SK-N-SH (cell line): ENCODE results near the gene SULT1B1. TPM values are rescaled to one million over a fixed set of nuclear protein-coding genes. Genes with fewer than 3 reads are reported as not detected.

Source experiments
- CTCF ChIA-PET: fragments of 300-600, 350-600 bp; formaldehyde crosslinking; extraction: SDS; loops from one replicate; lab custom pipeline; 2021; lab: Yijun Ruan, JAX
- POLR2A ChIA-PET: fragments of 350-600 bp; sonication (Branson Sonifier 250); formaldehyde crosslinking; extraction: SDS; loops from one replicate; lab custom pipeline; 2020; ENCODE audit warnings: antibody characterized with exemption, inconsistent platforms; lab: Yijun Ruan, JAX
- DNase-seq: peaks from one replicate; pipeline ENCODE4 v3.0.0; 2012
- H2AFZ ChIP-seq: fragments of 200-600 bp; sonication (generic); 2 replicates; pipeline ENCODE4 v1.8.1; 2016; ENCODE audit warnings: antibody characterized with exemption, mild to moderate bottlenecking, low read depth
- H3F3A ChIP-seq: fragments of 200-600 bp; sonication (generic); replicated peaks from 2 replicates; pipeline ENCODE3; 2016; ENCODE audit warnings: antibody characterized with exemption, mild to moderate bottlenecking; ENCODE audit not compliant: insufficient read depth
- H3K27ac ChIP-seq, 2 experiments: fragments of 200-500 bp in 1 of 2; fragments of 200-600 bp in 1 of 2; sonication (Bioruptor generic) in 1 of 2; sonication (generic), shearing (Covaris generic) in 1 of 2; 2 replicates each; pipeline versions ENCODE4 v1.5.1 to v1.6.1; 2014 to 2016; ENCODE audit warnings: low read depth in 2 of 2, inconsistent platforms in 1 of 2, low read length in 1 of 2, mild to moderate bottlenecking in 1 of 2, mixed read lengths in 1 of 2
- H3K27me3 ChIP-seq: fragments of 200-600 bp; sonication (generic), shearing (Covaris generic); 2 replicates; pipeline ENCODE4 v1.6.1; 2016; ENCODE audit warnings: mixed run types; ENCODE audit not compliant: insufficient read depth
- H3K36me3 ChIP-seq, 2 experiments: fragments of 200-500 bp in 1 of 2; fragments of 200-600 bp in 1 of 2; sonication (Bioruptor generic) in 1 of 2; sonication (generic) in 1 of 2; replicated peaks in 1 of 2; 2 replicates each; pipeline versions ENCODE3 to v1.5.1; 2014 to 2016; ENCODE audit warnings: low read length in 1 of 2, mild to moderate bottlenecking in 1 of 2; ENCODE audit not compliant: insufficient read depth in 2 of 2, control insufficient read depth in 1 of 2
- H3K4me1 ChIP-seq, 2 experiments: fragments of 200-500 bp in 1 of 2; fragments of 200-600 bp in 1 of 2; sonication (Bioruptor generic) in 1 of 2; sonication (generic), shearing (Covaris generic) in 1 of 2; 2 replicates each; pipeline versions ENCODE4 v1.5.1 to v1.6.1; 2014 to 2016; ENCODE audit warnings: low read depth in 1 of 2, low read length in 1 of 2, mixed run types in 1 of 2; ENCODE audit not compliant: insufficient read depth in 2 of 2, control insufficient read depth in 1 of 2
- H3K4me2 ChIP-seq: fragments of 200-600 bp; sonication (generic), shearing (Covaris generic); 2 replicates; pipeline ENCODE4 v1.6.1; 2017; ENCODE audit warnings: mixed run types
- H3K4me3 ChIP-seq, 2 experiments: fragments of 200-500 bp in 1 of 2; fragments of 200-600 bp in 1 of 2; sonication (Bioruptor generic) in 1 of 2; sonication (generic), shearing (Covaris generic) in 1 of 2; 2 replicates each; pipeline versions ENCODE4 v1.5.1 to v1.8.1; 2014 to 2016; ENCODE audit warnings: low read depth in 2 of 2, inconsistent platforms in 1 of 2, low read length in 1 of 2, mild to moderate bottlenecking in 1 of 2, mixed read lengths in 1 of 2, moderate library complexity in 1 of 2
- H3K79me2 ChIP-seq: fragments of 200-600 bp; sonication (generic); 2 replicates; pipeline ENCODE4 v1.8.1; 2017; ENCODE audit warnings: mild to moderate bottlenecking; ENCODE audit not compliant: insufficient read depth
- H3K9ac ChIP-seq: fragments of 200-600 bp; sonication (generic); 2 replicates; pipeline ENCODE4 v1.6.1; 2017; ENCODE audit warnings: mixed run types
- H3K9me2 ChIP-seq: fragments of 200-600 bp; sonication (generic); 2 replicates; pipeline ENCODE4 v1.6.1; 2017; ENCODE audit warnings: mixed run types
- H3K9me3 ChIP-seq: fragments of 200-600 bp; sonication (generic); 2 replicates; pipeline ENCODE4 v1.6.1; 2017; ENCODE audit warnings: mixed run types, mild to moderate bottlenecking, moderate library complexity
- H4K20me1 ChIP-seq: fragments of 200-600 bp; sonication (generic); 2 replicates; pipeline ENCODE4 v1.6.1; 2017; ENCODE audit warnings: mild to moderate bottlenecking, mixed run types; ENCODE audit not compliant: insufficient read depth
- EP300 ChIP-seq, 2 experiments: IDR thresholded peaks; 2 replicates each; pipeline versions ENCODE4 v1.4.0 to v1.6.1; 2012; ENCODE audit warnings: borderline replicate concordance in 1 of 2, low read depth in 1 of 2, low read length in 1 of 2
- EZH2phosphoT487 ChIP-seq: fragments of 200-600 bp; sonication (generic); IDR thresholded peaks from 2 replicates; pipeline ENCODE4 v1.6.1; 2017; ENCODE audit warnings: low read depth, mixed run types, mild to moderate bottlenecking, antibody characterized with exemption, moderate library complexity, borderline replicate concordance
- FOXJ3 ChIP-seq: sonication (generic); formaldehyde crosslinking; IDR thresholded peaks from 2 replicates; pipeline ENCODE4 v1.5.1; 2020; ENCODE audit warnings: mild to moderate bottlenecking, missing genetic modification reagents
- FOXM1 ChIP-seq: IDR thresholded peaks from 2 replicates; pipeline ENCODE4 v1.4.0; 2012; ENCODE audit warnings: low read depth, mild to moderate bottlenecking
- GATA2 ChIP-seq: sonication (generic); formaldehyde crosslinking; IDR thresholded peaks from 2 replicates; pipeline ENCODE4 v1.5.0; 2020; ENCODE audit warnings: mild to moderate bottlenecking, missing genetic modification reagents
- MEF2A ChIP-seq: IDR thresholded peaks from 2 replicates; pipeline ENCODE4 v1.4.0; 2012; ENCODE audit warnings: low read depth, borderline replicate concordance
- MXI1 ChIP-seq: IDR thresholded peaks from 2 replicates; pipeline ENCODE4 v1.6.1; 2012; ENCODE audit warnings: mild to moderate bottlenecking, low read depth, low read length, improper control_type of control experiment
- NFIC ChIP-seq: IDR thresholded peaks from 2 replicates; pipeline ENCODE4 v1.4.0; 2012; ENCODE audit warnings: borderline replicate concordance
- RCOR1 ChIP-seq: fragments of 150-350 bp; IDR thresholded peaks from 2 replicates; pipeline ENCODE4 v1.6.1; 2017; ENCODE audit warnings: antibody characterized with exemption, low read length
- RXRA ChIP-seq: IDR thresholded peaks from 2 replicates; pipeline ENCODE4 v1.4.0; 2012; ENCODE audit warnings: low read depth, mild to moderate bottlenecking, borderline replicate concordance
- SIN3A ChIP-seq: IDR thresholded peaks from 2 replicates; pipeline ENCODE4 v1.6.1; 2012; ENCODE audit warnings: low read depth, mild to moderate bottlenecking, low read length, moderate library complexity, borderline replicate concordance
- YY1 ChIP-seq: IDR thresholded peaks from 2 replicates; pipeline ENCODE4 v1.4.0; 2012; ENCODE audit warnings: low read depth, mild to moderate bottlenecking
- WGBS: methylation state at CpG from one replicate; pipeline ENCODE4 v1.1.6; 2017; ENCODE audit warnings: low lambda C conversion rate; 5-methylcytosine and 5-hydroxymethylcytosine counted together
- polyA plus RNA-seq, 3 experiments: library from polyadenylated mRNA; depleted of rRNA; stranded (reverse); fragments of >200 nt; gene quantifications; 2 replicates each; pipeline ENCODE4 v1.2.3, GENCODE V29; 2012
- TF ChIP-seq, protein P1 (sequence below): IDR thresholded peaks from 2 replicates; pipeline ENCODE4 v1.6.1; 2012; ENCODE audit warnings: mild to moderate bottlenecking, low read depth, low read length, moderate library complexity
- TF ChIP-seq, protein P2 (sequence below): fragments of 150-350 bp; IDR thresholded peaks from 2 replicates; pipeline ENCODE4 v1.6.1; 2017; ENCODE audit warnings: antibody characterized with exemption, low read length, low read depth, borderline replicate concordance
- TF ChIP-seq, protein P3 (sequence below): fragments of 200-600 bp; sonication (generic); IDR thresholded peaks from 2 replicates; pipeline ENCODE4 v1.6.1; 2017; ENCODE audit warnings: antibody characterized with exemption, mild to moderate bottlenecking, moderate library complexity
- TF ChIP-seq, protein P4 (sequence below): IDR thresholded peaks from 2 replicates; pipeline ENCODE4 v1.4.0; 2012; ENCODE audit warnings: low read depth
- TF ChIP-seq, protein P5 (sequence below): IDR thresholded peaks from 2 replicates; pipeline ENCODE4 v1.4.0; 2012; ENCODE audit warnings: low read depth, borderline replicate concordance

SULT1B1 gene
- polyA plus RNA-seq, 1 of the 3 experiments (the other 2 are of a cell fraction), result 14.7 TPM

DNA sequence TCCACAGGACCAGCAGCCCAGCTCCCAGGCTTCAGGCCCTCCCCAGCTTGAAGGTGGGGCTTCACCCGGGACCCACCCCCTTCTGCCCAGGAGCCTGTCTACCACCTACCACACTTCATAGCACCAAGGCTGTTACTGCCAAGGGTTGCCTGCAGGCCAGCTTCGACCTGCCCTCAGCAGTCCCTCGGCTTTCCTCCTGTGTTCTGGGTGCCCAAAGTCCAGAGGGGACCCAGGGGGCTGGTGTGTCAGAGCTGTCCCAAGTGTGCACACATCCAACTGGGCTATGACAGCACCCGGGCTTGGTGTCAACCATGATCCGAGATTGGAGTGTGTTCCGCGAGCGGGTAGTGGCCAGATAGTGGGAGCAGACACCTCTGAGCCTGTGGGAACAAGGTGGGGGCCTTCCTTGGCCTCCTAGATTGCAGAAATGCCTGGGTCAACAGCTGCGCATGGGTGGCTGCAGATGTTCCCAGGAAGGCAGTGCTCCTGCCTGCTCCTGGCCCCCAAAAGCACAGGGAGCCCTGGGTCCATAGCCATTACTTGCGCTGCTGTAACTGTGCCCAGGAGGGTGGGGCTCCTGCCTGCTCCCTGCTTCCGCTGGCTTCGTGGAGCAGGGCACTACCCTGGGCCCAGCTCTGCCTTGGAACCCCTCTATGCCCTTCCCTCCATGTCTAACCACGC lies 16.8 kb downstream of the SULT1B1 start (continued):
- TF ChIP-seq, protein P1, sequence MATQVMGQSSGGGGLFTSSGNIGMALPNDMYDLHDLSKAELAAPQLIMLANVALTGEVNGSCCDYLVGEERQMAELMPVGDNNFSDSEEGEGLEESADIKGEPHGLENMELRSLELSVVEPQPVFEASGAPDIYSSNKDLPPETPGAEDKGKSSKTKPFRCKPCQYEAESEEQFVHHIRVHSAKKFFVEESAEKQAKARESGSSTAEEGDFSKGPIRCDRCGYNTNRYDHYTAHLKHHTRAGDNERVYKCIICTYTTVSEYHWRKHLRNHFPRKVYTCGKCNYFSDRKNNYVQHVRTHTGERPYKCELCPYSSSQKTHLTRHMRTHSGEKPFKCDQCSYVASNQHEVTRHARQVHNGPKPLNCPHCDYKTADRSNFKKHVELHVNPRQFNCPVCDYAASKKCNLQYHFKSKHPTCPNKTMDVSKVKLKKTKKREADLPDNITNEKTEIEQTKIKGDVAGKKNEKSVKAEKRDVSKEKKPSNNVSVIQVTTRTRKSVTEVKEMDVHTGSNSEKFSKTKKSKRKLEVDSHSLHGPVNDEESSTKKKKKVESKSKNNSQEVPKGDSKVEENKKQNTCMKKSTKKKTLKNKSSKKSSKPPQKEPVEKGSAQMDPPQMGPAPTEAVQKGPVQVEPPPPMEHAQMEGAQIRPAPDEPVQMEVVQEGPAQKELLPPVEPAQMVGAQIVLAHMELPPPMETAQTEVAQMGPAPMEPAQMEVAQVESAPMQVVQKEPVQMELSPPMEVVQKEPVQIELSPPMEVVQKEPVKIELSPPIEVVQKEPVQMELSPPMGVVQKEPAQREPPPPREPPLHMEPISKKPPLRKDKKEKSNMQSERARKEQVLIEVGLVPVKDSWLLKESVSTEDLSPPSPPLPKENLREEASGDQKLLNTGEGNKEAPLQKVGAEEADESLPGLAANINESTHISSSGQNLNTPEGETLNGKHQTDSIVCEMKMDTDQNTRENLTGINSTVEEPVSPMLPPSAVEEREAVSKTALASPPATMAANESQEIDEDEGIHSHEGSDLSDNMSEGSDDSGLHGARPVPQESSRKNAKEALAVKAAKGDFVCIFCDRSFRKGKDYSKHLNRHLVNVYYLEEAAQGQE, result no peak
- TF ChIP-seq EP300 (IDR thresholded peaks at IDR 0.05; ENCODE audit: borderline replicate concordance in 1 of 2, low read depth in 1 of 2, low read length in 1 of 2) (no peak), MXI1 (no peak)
- TF ChIP-seq, all 33 proteins: peak for 0

DNA sequence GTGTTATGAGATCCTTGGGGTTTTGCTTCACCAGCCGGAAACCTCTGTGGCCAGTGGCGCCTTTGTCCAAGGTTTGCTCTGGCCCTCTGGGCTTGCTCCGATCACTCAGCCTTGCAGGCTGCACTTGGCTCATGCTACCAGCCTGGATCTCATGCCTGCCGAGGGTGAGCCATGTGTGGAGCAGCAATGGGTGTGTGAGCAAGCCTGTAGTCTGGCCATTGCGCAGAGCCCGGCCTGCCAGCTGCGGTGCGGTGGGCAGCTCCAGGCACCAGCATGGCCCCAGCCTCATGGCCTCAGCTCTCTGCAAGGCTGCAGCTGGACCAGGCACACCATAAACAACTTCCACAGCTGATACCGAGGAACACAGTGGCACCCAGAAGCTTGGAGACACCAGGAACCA lies 17.8 kb downstream of the SULT1B1 start:
- Histone ChIP-seq H3K79me2 (no peaks in the 10 kb centered on the region), H3K4me1 (no peaks in the 10 kb centered on the region), H3K4me2 (no peak overlapping the region), H3K9me3 (no peaks in the 10 kb centered on the region), H4K20me1 (no peaks in the 10 kb centered on the region), H3K27me3 (no peaks in the 10 kb centered on the region), H3K9me2 (no peaks in the 10 kb centered on the region), H3K27ac (no peak overlapping the region), H2AFZ (no peak overlapping the region), H3K36me3 (peaks cover 2 to 13% of the 10 kb centered on the region in 2 experiments), H3F3A (no peaks in the 10 kb centered on the region), H3K9ac (no peak overlapping the region), H3K4me3 (no peak overlapping the region)
- no peak for DNase-seq
- ChIA-PET CTCF (no interaction called here), POLR2A (no interaction called here)
- 49% methylated on average over 5 of the region's 9 CpGs for WGBS
- TF ChIP-seq MEF2A (no peak), YY1 (no peak), FOXM1 (no peak), NFIC (no peak), EZH2phosphoT487 (no peak), EP300 (IDR thresholded peaks at IDR 0.05; ENCODE audit: borderline replicate concordance in 1 of 2, low read depth in 1 of 2, low read length in 1 of 2) (no peak), FOXJ3 (CRISPR knock-in tag) (no peak), MXI1 (no peak)
- TF ChIP-seq, protein P2, sequence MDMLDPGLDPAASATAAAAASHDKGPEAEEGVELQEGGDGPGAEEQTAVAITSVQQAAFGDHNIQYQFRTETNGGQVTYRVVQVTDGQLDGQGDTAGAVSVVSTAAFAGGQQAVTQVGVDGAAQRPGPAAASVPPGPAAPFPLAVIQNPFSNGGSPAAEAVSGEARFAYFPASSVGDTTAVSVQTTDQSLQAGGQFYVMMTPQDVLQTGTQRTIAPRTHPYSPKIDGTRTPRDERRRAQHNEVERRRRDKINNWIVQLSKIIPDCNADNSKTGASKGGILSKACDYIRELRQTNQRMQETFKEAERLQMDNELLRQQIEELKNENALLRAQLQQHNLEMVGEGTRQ, result no peak

DNA sequence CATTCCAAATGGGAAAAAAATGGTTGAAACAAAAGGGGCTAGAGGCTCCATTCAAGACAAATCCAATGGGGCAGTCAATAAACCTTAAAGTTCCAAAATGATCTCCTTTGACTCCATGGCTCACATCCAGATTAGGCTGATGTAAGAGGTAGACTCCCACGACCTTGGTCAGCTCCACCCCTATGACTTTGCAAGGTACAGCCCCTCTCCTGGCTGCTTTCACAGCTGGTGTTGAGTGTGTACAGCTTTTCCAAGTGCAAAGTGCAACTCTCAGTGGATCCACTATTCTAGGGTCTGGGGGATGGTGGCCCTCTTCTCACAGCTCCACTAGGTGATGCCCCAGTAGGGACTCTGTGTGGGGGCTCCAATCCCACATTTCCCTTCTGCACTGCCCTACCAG lies 21.5 kb downstream of the SULT1B1 start:
- Histone ChIP-seq H2AFZ (no peak overlapping the region), H3K9me2 (no peaks in the 10 kb centered on the region), H3K4me3 (no peak overlapping the region), H4K20me1 (no peaks in the 10 kb centered on the region), H3K79me2 (no peaks in the 10 kb centered on the region), H3K27me3 (no peaks in the 10 kb centered on the region), H3K9me3 (no peaks in the 10 kb centered on the region), H3K27ac (no peak overlapping the region), H3K4me1 (no peaks in the 10 kb centered on the region), H3F3A (no peaks in the 10 kb centered on the region), H3K36me3 (no peaks in the 10 kb centered on the region), H3K9ac (no peak overlapping the region), H3K4me2 (no peak overlapping the region)
- ChIA-PET POLR2A (no interaction called here), CTCF (no interaction called here)
- WGBS, result 14% methylated on average over 1 of the region's 1 CpG
- DNase-seq, result no peak
- TF ChIP-seq, protein P3, sequence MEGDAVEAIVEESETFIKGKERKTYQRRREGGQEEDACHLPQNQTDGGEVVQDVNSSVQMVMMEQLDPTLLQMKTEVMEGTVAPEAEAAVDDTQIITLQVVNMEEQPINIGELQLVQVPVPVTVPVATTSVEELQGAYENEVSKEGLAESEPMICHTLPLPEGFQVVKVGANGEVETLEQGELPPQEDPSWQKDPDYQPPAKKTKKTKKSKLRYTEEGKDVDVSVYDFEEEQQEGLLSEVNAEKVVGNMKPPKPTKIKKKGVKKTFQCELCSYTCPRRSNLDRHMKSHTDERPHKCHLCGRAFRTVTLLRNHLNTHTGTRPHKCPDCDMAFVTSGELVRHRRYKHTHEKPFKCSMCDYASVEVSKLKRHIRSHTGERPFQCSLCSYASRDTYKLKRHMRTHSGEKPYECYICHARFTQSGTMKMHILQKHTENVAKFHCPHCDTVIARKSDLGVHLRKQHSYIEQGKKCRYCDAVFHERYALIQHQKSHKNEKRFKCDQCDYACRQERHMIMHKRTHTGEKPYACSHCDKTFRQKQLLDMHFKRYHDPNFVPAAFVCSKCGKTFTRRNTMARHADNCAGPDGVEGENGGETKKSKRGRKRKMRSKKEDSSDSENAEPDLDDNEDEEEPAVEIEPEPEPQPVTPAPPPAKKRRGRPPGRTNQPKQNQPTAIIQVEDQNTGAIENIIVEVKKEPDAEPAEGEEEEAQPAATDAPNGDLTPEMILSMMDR, result no peak
- no peak for TF ChIP-seq FOXJ3 (CRISPR knock-in tag)
- no peak for TF ChIP-seq GATA2 (CRISPR knock-in tag)
- no peak for TF ChIP-seq RCOR1
- TF ChIP-seq RXRA, result no peak
- TF ChIP-seq, protein P4, sequence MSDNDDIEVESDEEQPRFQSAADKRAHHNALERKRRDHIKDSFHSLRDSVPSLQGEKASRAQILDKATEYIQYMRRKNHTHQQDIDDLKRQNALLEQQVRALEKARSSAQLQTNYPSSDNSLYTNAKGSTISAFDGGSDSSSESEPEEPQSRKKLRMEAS, result no peak
- no peak for TF ChIP-seq SIN3A
- TF ChIP-seq, protein P5, sequence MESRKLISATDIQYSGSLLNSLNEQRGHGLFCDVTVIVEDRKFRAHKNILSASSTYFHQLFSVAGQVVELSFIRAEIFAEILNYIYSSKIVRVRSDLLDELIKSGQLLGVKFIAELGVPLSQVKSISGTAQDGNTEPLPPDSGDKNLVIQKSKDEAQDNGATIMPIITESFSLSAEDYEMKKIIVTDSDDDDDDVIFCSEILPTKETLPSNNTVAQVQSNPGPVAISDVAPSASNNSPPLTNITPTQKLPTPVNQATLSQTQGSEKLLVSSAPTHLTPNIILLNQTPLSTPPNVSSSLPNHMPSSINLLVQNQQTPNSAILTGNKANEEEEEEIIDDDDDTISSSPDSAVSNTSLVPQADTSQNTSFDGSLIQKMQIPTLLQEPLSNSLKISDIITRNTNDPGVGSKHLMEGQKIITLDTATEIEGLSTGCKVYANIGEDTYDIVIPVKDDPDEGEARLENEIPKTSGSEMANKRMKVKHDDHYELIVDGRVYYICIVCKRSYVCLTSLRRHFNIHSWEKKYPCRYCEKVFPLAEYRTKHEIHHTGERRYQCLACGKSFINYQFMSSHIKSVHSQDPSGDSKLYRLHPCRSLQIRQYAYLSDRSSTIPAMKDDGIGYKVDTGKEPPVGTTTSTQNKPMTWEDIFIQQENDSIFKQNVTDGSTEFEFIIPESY, result no peak
